ENCODE data around the gene ALKBH4.

ALKBH4 gene

DNA sequence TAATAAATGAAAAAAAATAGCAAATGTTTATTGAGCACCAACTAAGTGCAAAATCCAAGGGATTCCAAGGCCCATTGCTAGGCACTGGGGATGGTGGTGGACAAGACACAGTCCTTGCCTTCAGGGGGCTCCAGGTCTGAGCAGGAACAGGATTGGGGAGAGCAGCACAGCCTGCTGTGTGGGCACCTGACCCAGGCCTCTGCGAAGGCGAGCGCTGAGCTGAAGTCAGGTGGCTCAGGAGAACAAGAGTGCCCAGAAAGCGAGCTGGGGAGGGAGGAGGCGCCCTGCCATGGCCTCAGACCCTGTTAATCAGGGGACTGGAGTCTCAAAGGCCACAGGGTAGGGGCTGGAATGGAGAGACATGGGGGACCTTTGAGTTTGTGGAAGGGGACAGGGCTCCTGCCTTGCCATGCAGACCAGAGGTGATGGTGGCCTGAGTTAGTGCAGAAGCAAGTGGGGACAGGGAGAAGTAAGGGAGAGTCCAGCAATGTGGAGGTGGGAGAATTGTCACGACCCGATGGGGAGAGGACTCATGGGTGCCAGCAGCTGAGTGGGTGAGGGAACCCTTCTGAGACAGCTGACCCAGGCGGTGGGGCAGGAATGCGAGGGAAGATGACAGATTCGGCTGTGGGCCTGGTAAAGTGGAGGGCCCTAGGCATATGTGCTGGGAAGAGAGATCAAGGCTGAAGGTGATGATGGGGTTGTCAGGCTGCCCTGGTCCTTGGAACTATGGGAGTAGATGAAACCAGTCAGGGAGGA is 35.3 kb downstream of the ALKBH4 start:
- H3K4me1 ChIP-seq = peaks cover 0 to 21% (median 13%) of the 10 kb centered on the region in 4 donors
- H3K4me3 ChIP-seq = no peak overlapping the region
- peaks cover 20 to 37% (median 29%) of the 10 kb centered on the region in 3 donors for H3K36me3 ChIP-seq
- no peak overlapping the region for H3K27ac ChIP-seq
- intact Hi-C loops (cut with DNase I; ENCODE audit: low total_unique reads) = no loop called here
- H3K27me3 ChIP-seq = no peaks in the 10 kb centered on the region
- DNase-seq = no peak
- H3K9me3 ChIP-seq = no peaks in the 10 kb centered on the region
- TF ChIP-seq CTCF (IDR thresholded peaks at IDR 0.05) = no peak

DNA sequence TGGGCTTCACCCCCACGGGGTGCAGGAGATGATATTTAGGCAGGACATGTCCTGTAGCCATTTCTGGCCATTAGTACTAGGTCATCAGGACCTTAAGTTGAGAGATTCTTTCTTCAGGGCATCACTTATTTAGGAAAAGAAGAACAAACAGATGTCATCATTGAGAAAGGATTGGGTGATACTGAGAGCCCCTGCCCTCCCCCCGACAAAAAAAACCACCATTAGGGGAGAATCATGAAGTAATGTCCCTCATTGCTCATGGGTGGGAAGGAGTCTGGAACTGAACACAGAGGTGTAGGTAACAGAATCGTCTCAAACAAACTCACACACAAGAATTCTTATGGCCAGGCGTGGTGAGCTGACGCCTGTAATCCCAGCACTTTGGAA is 37.7 kb downstream of the ALKBH4 start:
- Histone ChIP-seq H3K4me1 (peaks cover 0 to 3% (median 1%) of the 10 kb centered on the region in 4 donors), H3K36me3 (peaks cover 20 to 55% (median 35%) of the 10 kb centered on the region in 3 donors), H3K27me3 (no peaks in the 10 kb centered on the region), H3K9me3 (no peaks in the 10 kb centered on the region), H3K4me3 (no peak overlapping the region), H3K27ac (no peak overlapping the region)
- intact Hi-C loops (cut with DNase I; ENCODE audit: low total_unique reads) = no loop called here
- no peak for TF ChIP-seq CTCF (IDR thresholded peaks at IDR 0.05)
- DNase-seq = no peak

DNA sequence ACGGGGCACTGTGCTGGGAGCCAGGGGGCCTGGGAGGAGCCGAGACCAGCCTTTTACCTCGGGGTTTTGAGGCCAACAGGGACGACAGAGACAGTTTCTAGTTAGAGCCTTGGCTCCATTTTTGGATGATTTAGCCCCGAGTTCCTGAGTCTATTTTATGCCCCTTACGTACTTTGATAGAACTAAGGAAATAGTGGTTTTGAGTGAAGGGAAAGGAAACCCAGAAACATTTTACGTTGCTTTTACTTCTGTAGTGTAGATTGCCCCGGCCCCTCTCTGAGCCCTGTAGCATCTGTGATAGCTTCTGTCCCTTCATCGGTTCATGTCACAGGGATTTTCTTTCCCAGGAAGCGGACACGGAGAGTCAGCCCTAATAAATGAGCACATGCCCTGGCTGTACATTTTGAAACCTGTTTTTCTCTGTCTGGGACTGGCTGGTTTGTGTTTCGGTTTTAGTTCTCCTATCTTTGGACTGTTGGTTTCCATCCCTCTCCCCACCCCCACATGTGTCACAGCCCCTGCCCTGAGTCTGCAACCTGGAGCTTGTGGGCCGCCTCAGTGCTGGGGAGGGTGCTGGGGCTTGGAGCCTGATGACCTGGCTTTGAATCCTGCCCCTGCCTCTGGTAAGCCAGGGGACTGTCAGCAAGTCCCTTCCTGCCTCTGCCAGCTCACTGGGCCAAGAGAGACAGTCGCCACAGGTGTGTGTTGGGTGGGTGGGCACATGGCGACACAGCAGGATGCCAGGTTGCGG is 38.2 kb downstream of the ALKBH4 start:
- intact Hi-C loops (cut with DNase I; ENCODE audit: low total_unique reads) = no loop called here
- Histone ChIP-seq H3K27ac (no peak overlapping the region), H3K9me3 (no peaks in the 10 kb centered on the region), H3K27me3 (no peaks in the 10 kb centered on the region), H3K4me3 (no peak overlapping the region), H3K36me3 (peaks cover 25 to 61% (median 37%) of the 10 kb centered on the region in 3 donors), H3K4me1 (peaks cover 0 to 2% (median 0%) of the 10 kb centered on the region in 4 donors)
- no peak for TF ChIP-seq CTCF (IDR thresholded peaks at IDR 0.05)
- no peak for DNase-seq

DNA sequence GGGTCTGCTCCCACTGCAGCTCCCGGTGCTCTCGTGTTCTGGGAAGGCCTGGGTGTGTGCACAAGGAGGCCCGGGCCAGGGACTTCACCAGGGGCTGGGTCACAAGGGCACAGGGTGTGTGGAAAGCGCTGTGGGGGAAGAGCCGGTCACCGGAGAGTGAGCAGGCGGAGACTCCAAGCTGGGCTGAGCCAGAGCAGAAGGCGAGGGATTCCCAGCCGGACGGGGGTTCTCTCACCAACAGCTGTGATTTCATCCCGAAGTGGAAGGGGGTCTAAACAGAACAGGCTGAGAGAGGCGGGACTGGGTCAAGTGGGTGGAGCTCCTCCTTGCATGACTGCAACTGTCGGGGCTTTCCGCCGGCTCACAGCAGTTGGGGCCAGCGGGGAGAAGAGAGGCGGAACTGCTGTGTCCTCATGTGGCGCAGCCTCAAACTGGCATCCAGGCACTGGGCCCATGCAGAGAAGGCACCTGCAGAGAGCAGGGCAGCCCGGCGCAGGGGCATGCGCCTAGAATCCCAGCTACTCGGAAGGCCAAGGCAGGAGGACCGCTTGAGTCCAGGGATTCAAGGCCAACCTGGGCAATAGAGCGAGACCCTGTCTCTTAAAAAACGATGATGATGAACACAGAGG is 38.9 kb downstream of the ALKBH4 start:
- no peak overlapping the region for H3K4me3 ChIP-seq
- no peak overlapping the region for H3K27ac ChIP-seq
- H3K27me3 ChIP-seq = no peaks in the 10 kb centered on the region
- intact Hi-C loops (cut with DNase I; ENCODE audit: low total_unique reads) = no loop called here
- H3K36me3 ChIP-seq = peaks cover 32 to 68% (median 42%) of the 10 kb centered on the region in 3 donors
- no peak for TF ChIP-seq CTCF (IDR thresholded peaks at IDR 0.05)
- H3K9me3 ChIP-seq = no peaks in the 10 kb centered on the region
- H3K4me1 ChIP-seq = no peaks in the 10 kb centered on the region
- DNase-seq = peak in 1 of 2 donors; percentile 75

DNA sequence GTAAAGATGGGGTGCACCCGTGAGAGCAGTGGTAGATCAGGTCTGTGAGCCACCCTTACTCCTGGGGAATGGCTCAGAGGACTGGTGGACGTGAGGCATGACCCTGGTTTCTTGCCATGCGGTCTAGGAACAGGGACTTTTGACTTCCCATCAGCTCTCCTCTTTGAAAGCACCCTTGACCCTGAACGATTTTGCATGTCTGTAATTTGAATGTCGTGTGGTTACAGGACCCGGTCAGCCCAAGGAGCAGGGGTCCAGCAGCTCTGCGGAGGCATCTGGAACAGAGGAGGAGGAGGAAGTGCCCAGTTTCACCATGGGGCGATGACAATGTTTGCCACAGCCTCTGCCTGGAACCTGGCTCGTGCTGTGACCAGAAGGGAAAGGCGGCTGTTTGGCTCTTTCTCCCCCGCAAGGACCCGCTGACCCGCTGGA is 39.9 kb downstream of the ALKBH4 start:
- no peak overlapping the region for H3K27ac ChIP-seq
- H3K9me3 ChIP-seq = no peaks in the 10 kb centered on the region
- no peak for DNase-seq
- H3K4me1 ChIP-seq = no peaks in the 10 kb centered on the region
- intact Hi-C loops (cut with DNase I; ENCODE audit: low total_unique reads) = no loop called here
- TF ChIP-seq CTCF (IDR thresholded peaks at IDR 0.05) = no peak
- no peaks in the 10 kb centered on the region for H3K27me3 ChIP-seq
- no peak overlapping the region for H3K4me3 ChIP-seq
- H3K36me3 ChIP-seq = peaks cover 32 to 77% (median 44%) of the 10 kb centered on the region in 3 donors
